SW480 (cell line): Measurements from ENCODE around the gene KCTD1.

Experiments
- DNase-seq: peaks from one replicate; pipeline ENCODE4 v3.0.0-alpha.2; 2016; ENCODE audit warnings: low spot score

KCTD1 gene

GRCh38 chr18:26480897-26481795 is 67.2 kb downstream of the KCTD1 start:
- DNase-seq: peak; percentile 52

DNA sequence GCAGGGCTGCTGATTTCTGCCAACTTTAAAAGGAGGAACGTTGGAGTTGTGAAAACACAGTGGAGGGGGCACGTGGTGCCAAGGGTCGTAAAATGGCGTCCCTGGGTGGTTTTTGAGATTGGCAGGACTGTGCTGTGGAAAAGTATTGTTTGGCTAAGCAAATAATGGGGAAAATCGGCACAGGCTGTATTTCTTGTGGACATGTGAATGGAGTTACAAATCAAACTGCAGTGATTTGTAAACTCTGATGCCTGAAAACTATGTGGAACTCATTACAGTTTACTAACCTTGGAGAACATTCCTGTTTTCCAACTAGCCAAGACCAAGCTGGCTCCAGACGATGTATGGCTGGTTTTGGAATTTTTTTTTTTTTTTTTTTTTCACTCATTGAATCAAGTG is 68.7 kb downstream of the KCTD1 start:
- DNase-seq: no peak

DNA sequence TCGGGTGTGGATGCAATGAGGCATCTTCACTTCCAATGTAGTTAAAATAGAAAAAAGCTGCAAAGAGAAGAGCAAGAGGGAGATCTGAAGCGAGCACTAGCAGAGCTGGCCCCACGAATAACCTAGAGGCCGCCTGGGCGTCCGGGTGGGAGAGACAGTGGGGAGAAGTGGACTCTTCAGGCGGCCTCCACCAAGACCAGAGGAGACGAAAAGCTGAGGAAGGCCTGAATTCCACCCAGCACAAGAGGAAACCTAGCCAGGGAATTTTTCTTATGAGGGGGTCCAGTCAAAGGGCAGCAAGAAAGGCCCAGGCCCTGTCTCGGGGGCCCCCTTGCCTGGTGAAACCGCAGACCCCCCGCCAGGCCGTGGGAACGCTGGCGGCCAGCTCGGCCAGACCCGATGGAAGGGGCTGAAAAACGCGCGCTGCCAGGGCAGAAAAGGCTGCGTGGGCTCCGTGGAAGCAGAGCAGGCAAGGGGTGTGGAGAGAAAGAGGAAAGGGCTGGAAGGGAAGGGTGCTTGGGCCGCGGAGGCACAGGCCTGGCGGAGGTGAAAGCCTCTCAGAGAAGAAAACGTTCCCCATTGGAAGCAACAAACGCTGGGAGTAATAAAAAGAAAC is 69.2 kb downstream of the KCTD1 start:
- no peak for DNase-seq

GRCh38 chr18:26477828-26478466 is 70.4 kb downstream of the KCTD1 start:
- DNase-seq: no peak

DNA sequence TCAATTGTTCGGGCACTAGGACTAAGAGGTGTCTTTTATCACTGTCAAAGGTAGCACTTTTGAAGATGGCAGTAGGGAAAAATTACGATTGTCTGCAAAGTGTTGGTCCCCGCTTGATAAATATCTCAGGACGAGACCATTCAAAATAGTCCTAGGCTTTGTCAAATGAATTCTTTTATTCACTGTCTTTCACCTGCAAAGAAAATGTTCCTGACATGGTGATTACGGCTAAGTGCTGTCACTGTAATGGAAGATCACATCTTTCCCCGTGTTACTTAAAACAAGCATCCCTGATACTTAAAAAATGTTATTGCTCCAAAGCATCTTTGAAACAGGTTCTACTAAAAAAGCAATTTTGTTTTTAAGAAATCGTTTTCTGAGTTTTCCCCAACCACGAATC is 71.7 kb downstream of the KCTD1 start:
- no peak for DNase-seq

GRCh38 chr18:26474542-26474941 is 73.8 kb downstream of the KCTD1 start:
- no peak for DNase-seq

DNA sequence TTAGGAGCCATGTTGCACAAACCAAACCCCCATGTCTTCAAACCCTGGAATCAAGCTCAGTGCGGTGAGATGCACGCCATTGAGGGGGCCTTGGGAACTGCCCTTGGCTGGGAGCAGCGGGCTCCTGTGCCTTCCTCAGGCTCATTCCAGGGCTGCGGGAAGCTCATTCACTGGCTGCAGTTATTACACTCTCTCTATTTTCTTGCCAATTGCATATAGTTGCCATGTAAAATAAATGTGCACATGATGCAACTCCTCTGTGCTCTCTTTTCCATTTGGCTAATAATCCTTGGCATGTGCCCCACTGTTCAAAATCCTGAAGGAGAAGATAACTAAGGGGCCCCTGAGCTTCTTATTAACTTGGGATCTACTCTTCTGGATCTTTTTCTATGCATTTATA is 74.7 kb downstream of the KCTD1 start:
- DNase-seq: no peak

GRCh38 chr18:26471826-26472225 is 76.5 kb downstream of the KCTD1 start:
- no peak for DNase-seq

GRCh38 chr18:26471027-26471426 is 77.3 kb downstream of the KCTD1 start:
- no peak for DNase-seq

GRCh38 chr18:26470011-26470637 is 78.2 kb downstream of the KCTD1 start:
- DNase-seq: no peak

DNA sequence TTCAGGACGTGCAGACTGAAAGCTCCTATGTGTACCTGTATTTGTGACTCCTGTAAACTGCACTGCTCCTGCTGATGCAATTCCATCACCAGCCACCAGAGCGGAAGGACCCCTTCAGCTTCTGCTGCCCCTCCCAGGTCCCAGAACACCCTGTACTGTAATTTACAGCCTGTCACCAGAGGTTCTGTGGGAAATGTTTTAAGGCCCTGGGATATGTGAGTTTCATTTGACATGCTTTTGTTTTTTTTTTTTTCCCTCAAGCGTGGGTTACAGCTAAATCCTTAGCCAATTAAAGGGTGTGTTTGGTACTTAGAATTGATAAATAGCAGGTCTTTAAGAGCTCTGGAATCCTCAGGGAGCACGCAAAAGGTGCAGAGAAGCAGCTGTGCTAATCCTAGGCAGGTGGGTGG is 79.4 kb downstream of the KCTD1 start:
- DNase-seq: peak; percentile 18

DNA sequence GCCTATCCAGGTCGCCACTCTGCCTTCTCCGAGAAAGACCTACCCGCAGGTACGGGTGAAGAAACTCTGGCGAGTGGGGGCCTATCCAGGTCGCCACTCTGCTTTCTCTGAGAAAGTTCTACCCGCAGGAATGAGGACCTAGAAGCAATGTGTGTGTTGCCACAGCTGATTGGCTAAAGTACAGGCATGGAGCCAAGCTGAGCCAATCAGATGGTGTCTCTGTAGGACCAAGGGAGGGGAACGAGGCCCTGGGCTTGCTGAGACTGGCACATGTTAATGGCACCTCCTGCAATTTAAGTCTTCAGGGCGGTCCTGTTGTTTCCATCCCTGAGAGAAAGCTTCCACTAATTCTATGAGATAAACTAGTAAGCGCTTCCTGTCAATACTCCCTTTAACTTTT is 82.3 kb downstream of the KCTD1 start:
- no peak for DNase-seq

- DNase-seq: no peak
These were observed 82.9 kb downstream of the KCTD1 start for GRCh38 chr18:26465431-26465830.

- DNase-seq: no peak
These were observed 84.0 kb downstream of the KCTD1 start for GRCh38 chr18:26464128-26465011.

- DNase-seq: no peak
These were observed 86.0 kb downstream of the KCTD1 start for GRCh38 chr18:26462355-26462754.

- no peak for DNase-seq
These were observed 86.9 kb downstream of the KCTD1 start for GRCh38 chr18:26461405-26461804.

GRCh38 chr18:26460449-26461091 is 87.8 kb downstream of the KCTD1 start:
- DNase-seq: no peak

DNA sequence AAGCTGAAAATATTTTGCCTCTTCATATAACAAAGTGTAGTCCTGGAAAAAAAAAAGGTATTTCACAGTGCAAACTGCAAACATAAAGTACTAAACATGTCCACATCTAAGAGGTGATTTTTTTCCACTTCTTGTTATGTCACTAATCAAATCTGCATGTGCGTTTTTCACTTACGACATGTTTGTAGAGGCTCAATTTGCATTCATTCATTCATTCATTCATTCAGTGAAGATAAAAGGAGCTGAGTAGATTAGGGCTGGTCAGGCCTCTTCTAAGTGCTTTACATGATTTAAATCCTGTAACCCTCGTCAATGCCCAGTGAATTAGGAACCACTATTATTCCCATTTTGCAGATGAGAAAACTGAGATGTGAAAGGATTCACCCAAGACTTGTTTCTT is 88.5 kb downstream of the KCTD1 start:
- DNase-seq: no peak

DNA sequence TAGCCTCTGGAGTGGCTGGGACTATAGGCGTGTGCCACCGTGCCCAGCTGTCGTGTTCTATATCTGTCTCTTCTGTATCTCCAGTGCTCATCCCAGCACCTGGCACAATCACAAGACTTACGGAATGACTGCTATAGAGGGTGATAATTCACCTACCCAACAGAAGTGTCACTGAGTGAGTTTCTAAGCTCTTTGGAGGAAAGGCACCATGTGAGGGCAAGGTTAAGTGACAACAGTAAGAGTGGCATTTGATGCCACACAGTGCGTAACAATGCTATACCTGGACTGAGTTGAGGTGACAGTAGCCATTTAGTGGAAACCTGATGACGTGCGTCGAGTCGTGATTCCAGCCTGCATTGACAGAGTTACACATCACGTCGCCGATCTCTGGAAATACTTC is 89.0 kb downstream of the KCTD1 start:
- no peak for DNase-seq

DNA sequence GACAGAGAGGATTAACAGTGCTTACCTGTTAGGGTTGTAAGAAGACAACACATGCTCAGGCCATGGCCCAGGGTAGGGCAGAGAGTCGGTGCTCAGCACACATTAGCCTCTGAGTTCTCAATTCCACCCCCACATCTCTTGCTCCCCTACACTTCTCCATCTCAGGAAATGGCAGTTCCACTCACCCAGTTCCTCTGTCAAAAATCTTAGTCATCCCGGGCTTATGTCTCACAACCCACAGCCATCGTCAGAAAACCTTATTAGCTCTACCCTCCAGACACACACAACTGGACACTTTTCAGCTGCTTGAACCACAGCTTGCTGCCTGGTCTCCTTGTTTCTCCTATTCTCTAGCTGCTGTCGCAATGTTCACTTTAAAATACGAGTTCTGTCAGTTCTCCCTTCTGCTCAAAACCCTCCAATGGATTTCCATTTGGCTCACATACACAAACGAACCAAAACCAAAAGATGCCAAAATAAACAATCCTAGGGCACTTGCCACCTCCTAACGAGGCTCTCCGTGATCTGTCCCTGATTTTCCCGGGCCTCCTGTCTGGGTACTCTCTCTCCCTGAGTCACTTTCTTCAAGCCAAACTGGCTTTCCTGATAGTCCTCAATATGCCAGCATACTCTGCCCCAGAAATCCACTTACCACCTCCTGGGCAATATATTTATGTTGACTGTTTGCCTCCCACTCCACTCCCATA is 89.7 kb downstream of the KCTD1 start:
- no peak for DNase-seq
